Measurements from ENCODE around the gene ATG16L2.

- no peak for TF ChIP-seq CTCF (conservative IDR thresholded peaks at IDR 0.05; ENCODE audit: low read depth, low read length)
- no peak for TF ChIP-seq ELK1 (IDR thresholded peaks at IDR 0.05; ENCODE audit: borderline replicate concordance, low read depth, low read length)
- TF ChIP-seq MXI1 (IDR thresholded peaks at IDR 0.05; ENCODE audit: borderline replicate concordance, low read depth, low read length) = no peak
- TF ChIP-seq BHLHE40 (IDR thresholded peaks at IDR 0.05; ENCODE audit: low read depth, low read length) = no peak
- no peak for TF ChIP-seq RFX5 (IDR thresholded peaks at IDR 0.05; ENCODE audit: low read depth, low read length)
- TF ChIP-seq CEBPB (IDR thresholded peaks at IDR 0.05; ENCODE audit: low read depth, low read length) = no peak
- no peak for TF ChIP-seq MAFK (IDR thresholded peaks at IDR 0.05; ENCODE audit: low read depth, low read length)
- TF ChIP-seq NFE2L2 (IDR thresholded peaks at IDR 0.05; ENCODE audit: low read depth, low read length) = no peak
- no peak for TF ChIP-seq POLR2A (IDR thresholded peaks at IDR 0.05; ENCODE audit: low read depth, low read length)
- TF ChIP-seq RAD21 (IDR thresholded peaks at IDR 0.05; ENCODE audit: low read length) = no peak
- no peak for TF ChIP-seq MAZ (IDR thresholded peaks at IDR 0.05; ENCODE audit: borderline replicate concordance, low read depth, low read length)
Measured at GRCh38 chr11:72786305-72787215, 27.7 kb upstream of the ATG16L2 start.

Data from IMR-90 (cell line).